ENCODE results near the gene SDCBP2.
A peak's percentile ranks its signal among the peaks of the same experiment; 100 is the strongest.

Gene SDCBP2

GRCh38 chr20:1293641-1294379 lies 35.1 kb downstream of the SDCBP2 start:
- peak; percentile 62 for DNase-seq

GRCh38 chr20:1292620-1293019 lies 36.3 kb downstream of the SDCBP2 start:
- DNase-seq: no peak

- peak; percentile 35 for DNase-seq
Measured at GRCh38 chr20:1291191-1291741, 37.7 kb downstream of the SDCBP2 start.

GRCh38 chr20:1287787-1288569 lies 41.0 kb downstream of the SDCBP2 start:
- no peak for DNase-seq

GRCh38 chr20:1287306-1287705 lies 41.6 kb downstream of the SDCBP2 start:
- no peak for DNase-seq

- DNase-seq: no peak
Measured at GRCh38 chr20:1286267-1287024, 42.5 kb downstream of the SDCBP2 start.

- DNase-seq: peak; percentile 28
Measured at GRCh38 chr20:1283522-1284510, 45.1 kb downstream of the SDCBP2 start.

- DNase-seq: no peak
Measured at GRCh38 chr20:1282966-1283365, 46.0 kb downstream of the SDCBP2 start.

- DNase-seq: peak; percentile 92
Measured at GRCh38 chr20:1281279-1282057, 47.5 kb downstream of the SDCBP2 start.

- DNase-seq: no peak
Measured at GRCh38 chr20:1280195-1281102, 48.5 kb downstream of the SDCBP2 start.

GRCh38 chr20:1278993-1279392 lies 49.9 kb downstream of the SDCBP2 start:
- DNase-seq: no peak

GRCh38 chr20:1277529-1278322 lies 51.2 kb downstream of the SDCBP2 start:
- no peak for DNase-seq

GRCh38 chr20:1275919-1276318 lies 53.0 kb downstream of the SDCBP2 start:
- no peak for DNase-seq

GRCh38 chr20:1274485-1275311 lies 54.2 kb downstream of the SDCBP2 start:
- peak; percentile 87 for DNase-seq

- no peak for DNase-seq
Measured at GRCh38 chr20:1273366-1273765, 55.6 kb downstream of the SDCBP2 start.

GRCh38 chr20:1272368-1273100 lies 56.4 kb downstream of the SDCBP2 start:
- DNase-seq: no peak

GRCh38 chr20:1269850-1270249 lies 59.1 kb downstream of the SDCBP2 start:
- no peak for DNase-seq
